Measurements from ENCODE around the gene USP17L26.
"Not testable (repeated sequence)": the region's sequence is repeated elsewhere in the genome, so short reads cannot be mapped to it uniquely, and the experiment has no call there.

The USP17L26 gene

GRCh38 chr4:9334358-9334757 lies at the start of gene USP17L26:
Gene USP17L26 (plus strand): TSS chr4:9334658. CDS start chr4:9334658, 0 bp downstream.
- DNase-seq (ENCODE audit: low spot score) = not testable (repeated sequence)

- not testable (repeated sequence) for DNase-seq (ENCODE audit: low spot score)
Observed at GRCh38 chr4:9324191-9324590, 10.3 kb upstream of the USP17L26 start.

- not testable (repeated sequence) for DNase-seq (ENCODE audit: low spot score)
Observed at GRCh38 chr4:9324865-9325264, 9.6 kb upstream of the USP17L26 start, which contains the start of gene USP17L24. Gene USP17L24 (plus strand): TSS chr4:9325165. CDS start chr4:9325165, 0 bp downstream.

GRCh38 chr4:9329611-9330010 lies 4.8 kb upstream of the USP17L26 start, which contains the start of gene USP17L25:
Gene USP17L25 (plus strand): TSS chr4:9329911. CDS start chr4:9329911, 0 bp downstream.
- not testable (repeated sequence) for DNase-seq (ENCODE audit: low spot score)

- DNase-seq (ENCODE audit: low spot score) = not testable (repeated sequence)
Observed at GRCh38 chr4:9339103-9339502, 4.6 kb downstream of the USP17L26 start, which contains the start of gene USP17L5. Gene USP17L5 (plus strand): TSS chr4:9339403. CDS start chr4:9339403, 0 bp downstream.

GRCh38 chr4:9343848-9344247 lies 9.4 kb downstream of the USP17L26 start, which contains the start of gene USP17L27:
Gene USP17L27 (plus strand): TSS chr4:9344148. CDS start chr4:9344148, 0 bp downstream.
- not testable (repeated sequence) for DNase-seq (ENCODE audit: low spot score)

- DNase-seq (ENCODE audit: low spot score) = not testable (repeated sequence)
Observed at GRCh38 chr4:9348593-9348992, 14.1 kb downstream of the USP17L26 start, which contains the start of gene USP17L28. Gene USP17L28 (plus strand): TSS chr4:9348893. CDS start chr4:9348893, 0 bp downstream.

GRCh38 chr4:9350866-9351265 lies 16.4 kb downstream of the USP17L26 start:
- not testable (repeated sequence) for DNase-seq (ENCODE audit: low spot score)

GRCh38 chr4:9353338-9353737 lies 18.9 kb downstream of the USP17L26 start, which contains the start of gene USP17L29:
Gene USP17L29 (plus strand): TSS chr4:9353638. CDS start chr4:9353638, 0 bp downstream.
- not testable (repeated sequence) for DNase-seq (ENCODE audit: low spot score)

- DNase-seq (ENCODE audit: low spot score) = not testable (repeated sequence)
Observed at GRCh38 chr4:9362829-9363228, 28.4 kb downstream of the USP17L26 start, which contains the start of gene USP17L30. Gene USP17L30 (plus strand): TSS chr4:9363129. CDS start chr4:9363129, 0 bp downstream.

GRCh38 chr4:9379881-9380280 lies 45.4 kb downstream of the USP17L26 start:
- not testable (repeated sequence) for DNase-seq (ENCODE audit: low spot score)

- DNase-seq (ENCODE audit: low spot score) = peak; percentile 59
Observed at GRCh38 chr4:9381012-9381534, 46.6 kb downstream of the USP17L26 start.

- DNase-seq (ENCODE audit: low spot score) = no peak
Observed at GRCh38 chr4:9384126-9384525, 49.7 kb downstream of the USP17L26 start.
